ENCODE measurements around the gene GADD45G. TPM values are rescaled to one million over a fixed set of nuclear protein-coding genes. Genes with fewer than 3 reads are reported as not detected.

Gene GADD45G
- total and polyA plus RNA-seq, 10 of the 15 experiments (the other 5 are each of a cell fraction or from before 2014, with no cell fraction given), result 0.07 to 1.00 (median 0.29) TPM; not detected in 4

- WGBS (ENCODE audit: insufficient coverage, insufficient replicate concordance, low lambda C conversion rate, missing lambda C conversion rate), result 9% methylated on average over 40 of the region's 40 CpGs
- no peak overlapping the region for H3K27ac ChIP-seq (ENCODE audit: control insufficient read depth, insufficient read depth)
- no peaks in the 10 kb centered on the region for H3K36me3 ChIP-seq (ENCODE audit: control insufficient read depth in 2 of 2, insufficient read depth in 2 of 2, low read length in 1 of 2)
- no peaks in the 10 kb centered on the region for H3K9me3 ChIP-seq (replicated peaks; ENCODE audit: control insufficient read depth, insufficient read depth, low read length)
- DNase-seq (ENCODE audit: low read depth, low spot score) (no peak), ATAC-seq (peak; percentile 42), FAIRE-seq (no peak)
- no TSS peak for BruUV-seq (replicated peaks)
- H4K20me1 ChIP-seq (ENCODE audit: control insufficient read depth, insufficient read depth), result no peaks in the 10 kb centered on the region
- no peak overlapping the region for H3K9ac ChIP-seq (ENCODE audit: control insufficient read depth, insufficient read depth, low read length)
- peak overlapping the region; percentile 92 for H3K4me2 ChIP-seq (ENCODE audit: control insufficient read depth, insufficient read depth)
- SMC1A ChIA-PET (ENCODE audit: uncharacterized antibody, unreplicated experiment), result no interaction called here
- in situ Hi-C loops (cut with MboI) (loop anchor here (10.0 kb wide), 1 partner anchor 309 kb away; no protein-coding TSS in a partner anchor), intact Hi-C loops (cut with micrococcal nuclease; ENCODE audit: unreplicated experiment) (loop anchor here (10.0 kb wide), 2 partner anchors 169 to 609 kb away; no protein-coding TSS in a partner anchor)
- peak overlapping the region; percentile 36 for H3K4me3 ChIP-seq
- peaks cover 25% of the 10 kb centered on the region for H3K4me1 ChIP-seq (ENCODE audit: control insufficient read depth, insufficient read depth, low read length)
- no peak overlapping the region for H2AFZ ChIP-seq (ENCODE audit: control insufficient read depth, low read depth, low read length)
- H3K27me3 ChIP-seq (replicated peaks in 1 of 2; ENCODE audit: control insufficient read depth in 2 of 2, insufficient read depth in 2 of 2, low read length in 1 of 2), result peaks cover 6 to 12% of the 10 kb centered on the region in 2 experiments
- RAD21 ChIA-PET (ENCODE audit: unreplicated experiment), result interaction anchor here (0.8 kb wide), 1 partner anchor 197 kb away, joined by 3 read pairs; no protein-coding TSS in a partner anchor
- CTCF ChIA-PET, result interaction anchor here (1.1 kb wide), 1 partner anchor 21 kb away, joined by 3 read pairs; no protein-coding TSS in a partner anchor
- POLR2A ChIA-PET, result no interaction called here
- no peaks in the 10 kb centered on the region for H3K79me2 ChIP-seq (ENCODE audit: control insufficient read depth, insufficient read depth, low read length)
- peak; percentile 40 for TF ChIP-seq HDAC6 (IDR thresholded peaks at IDR 0.05; ENCODE audit: unreplicated experiment)
- TF ChIP-seq IKZF1 (conservative IDR thresholded peaks at IDR 0.05), result peak; percentile 40; the same call in 1 of the 2 replicates
- TF ChIP-seq, protein P1, sequence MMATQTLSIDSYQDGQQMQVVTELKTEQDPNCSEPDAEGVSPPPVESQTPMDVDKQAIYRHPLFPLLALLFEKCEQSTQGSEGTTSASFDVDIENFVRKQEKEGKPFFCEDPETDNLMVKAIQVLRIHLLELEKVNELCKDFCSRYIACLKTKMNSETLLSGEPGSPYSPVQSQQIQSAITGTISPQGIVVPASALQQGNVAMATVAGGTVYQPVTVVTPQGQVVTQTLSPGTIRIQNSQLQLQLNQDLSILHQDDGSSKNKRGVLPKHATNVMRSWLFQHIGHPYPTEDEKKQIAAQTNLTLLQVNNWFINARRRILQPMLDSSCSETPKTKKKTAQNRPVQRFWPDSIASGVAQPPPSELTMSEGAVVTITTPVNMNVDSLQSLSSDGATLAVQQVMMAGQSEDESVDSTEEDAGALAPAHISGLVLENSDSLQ (IDR thresholded peaks at IDR 0.05), result peak; percentile 54
- no peak for TF ChIP-seq TCF3 (IDR thresholded peaks at IDR 0.05; ENCODE audit: borderline replicate concordance, insufficient read depth, low read depth, low read length)
Observed at GRCh38 chr9:89606049-89606623, 1.3 kb downstream of the GADD45G start.

All from GM12878 (cell line).